ENCODE data around the gene RAMP1. TPM values are rescaled to one million over a fixed set of nuclear protein-coding genes. Genes with fewer than 3 reads are reported as not detected.

RAMP1 gene
- total RNA-seq, 1 experiment from 2014 or later: 23.4 TPM

GRCh38 chr2:237940828-237941227 is 81.4 kb downstream of the RAMP1 start:
- Histone ChIP-seq H3K27ac (ENCODE audit: low read depth, low read length) (no peak overlapping the region), H3K4me3 (replicated peaks in 1 of 2; ENCODE audit: low read depth in 1 of 2, low read length in 2 of 2) (no peak overlapping the region), H3K9ac (ENCODE audit: low read length) (no peak overlapping the region), H3K79me2 (ENCODE audit: insufficient read depth, low read length) (no peaks in the 10 kb centered on the region), H3K9me2 (ENCODE audit: insufficient read depth) (no peaks in the 10 kb centered on the region), H3K27me3 (ENCODE audit: insufficient read depth, low read length) (no peaks in the 10 kb centered on the region), H2AFZ (ENCODE audit: low read depth, low read length, poor library complexity, severe bottlenecking) (no peak overlapping the region), H3K4me1 (ENCODE audit: control insufficient read depth in 1 of 2, insufficient read depth in 2 of 2, low read length in 2 of 2) (peaks cover 8% of the 10 kb centered on the region in 2 experiments; a peak in 3 of 4 replicates), H3K9me3 (ENCODE audit: control insufficient read depth in 1 of 2, insufficient read depth in 1 of 2, low read depth in 1 of 2, low read length in 2 of 2) (peaks cover 7 to 14% of the 10 kb centered on the region in 2 experiments; a peak in 3 of 4 replicates), H4K20me1 (ENCODE audit: insufficient read depth) (no peaks in the 10 kb centered on the region), H3K36me3 (ENCODE audit: control insufficient read depth in 1 of 2, insufficient read depth in 2 of 2, low read length in 2 of 2) (no peaks in the 10 kb centered on the region), H3K4me2 (ENCODE audit: low read length) (no peak overlapping the region)
- intact Hi-C loops (cut with micrococcal nuclease): no loop called here
- ATAC-seq (no peak), DNase-seq (ENCODE audit: low read depth, low spot score) (no peak)
- no TSS peak for BruUV-seq (replicated peaks)
- POLR2A ChIA-PET: no interaction called here
- RAD21 ChIA-PET (ENCODE audit: low non-redundant PET in 1 of 2, low total read pairs in 2 of 2, uncharacterized antibody in 2 of 2, unreplicated experiment in 2 of 2): no interaction called here
- CTCF ChIA-PET: no interaction called here
- TF ChIP-seq EZH2 (IDR thresholded peaks at IDR 0.05) (no peak), SRF (IDR thresholded peaks at IDR 0.05; ENCODE audit: low read depth) (no peak), POLR2AphosphoS5 (IDR thresholded peaks at IDR 0.05; ENCODE audit: low read depth, low read length) (no peak), SIN3A (IDR thresholded peaks at IDR 0.05; ENCODE audit: low read depth) (no peak), ELF1 (IDR thresholded peaks at IDR 0.05; ENCODE audit: borderline replicate concordance, low read depth) (no peak), ZFX (IDR thresholded peaks at IDR 0.05) (no peak), RAD21 (IDR thresholded peaks at IDR 0.05; ENCODE audit: low read depth) (no peak), ZBTB33 (IDR thresholded peaks at IDR 0.05; ENCODE audit: extremely low read depth, insufficient replicate concordance, low read length) (no peak), SP1 (IDR thresholded peaks at IDR 0.05; ENCODE audit: low read depth) (no peak), CBX3 (IDR thresholded peaks at IDR 0.05; ENCODE audit: low read depth) (no peak)
- TF ChIP-seq, protein P1, sequence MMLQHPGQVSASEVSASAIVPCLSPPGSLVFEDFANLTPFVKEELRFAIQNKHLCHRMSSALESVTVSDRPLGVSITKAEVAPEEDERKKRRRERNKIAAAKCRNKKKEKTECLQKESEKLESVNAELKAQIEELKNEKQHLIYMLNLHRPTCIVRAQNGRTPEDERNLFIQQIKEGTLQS (IDR thresholded peaks at IDR 0.05): no peak
- TF ChIP-seq, protein P2, sequence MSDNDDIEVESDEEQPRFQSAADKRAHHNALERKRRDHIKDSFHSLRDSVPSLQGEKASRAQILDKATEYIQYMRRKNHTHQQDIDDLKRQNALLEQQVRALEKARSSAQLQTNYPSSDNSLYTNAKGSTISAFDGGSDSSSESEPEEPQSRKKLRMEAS (IDR thresholded peaks at IDR 0.05): no peak
